SK-N-SH (cell line): Measurements from ENCODE around the gene ZFYVE27. TPM values are rescaled to one million over a fixed set of nuclear protein-coding genes. Genes with fewer than 3 reads are reported as not detected.

Experiments
- CTCF ChIA-PET: fragments of 300-600, 350-600 bp; formaldehyde crosslinking; extraction: SDS; loops from one replicate; lab custom pipeline; 2021; lab: Yijun Ruan, JAX
- POLR2A ChIA-PET: fragments of 350-600 bp; sonication (Branson Sonifier 250); formaldehyde crosslinking; extraction: SDS; loops from one replicate; lab custom pipeline; 2020; ENCODE audit warnings: antibody characterized with exemption, inconsistent platforms; lab: Yijun Ruan, JAX
- DNase-seq: peaks from one replicate; pipeline ENCODE4 v3.0.0; 2012
- H2AFZ ChIP-seq: fragments of 200-600 bp; sonication (generic); 2 replicates; pipeline ENCODE4 v1.8.1; 2016; ENCODE audit warnings: antibody characterized with exemption, mild to moderate bottlenecking, low read depth
- H3F3A ChIP-seq: fragments of 200-600 bp; sonication (generic); replicated peaks from 2 replicates; pipeline ENCODE3; 2016; ENCODE audit warnings: antibody characterized with exemption, mild to moderate bottlenecking; ENCODE audit not compliant: insufficient read depth
- H3K27ac ChIP-seq, 2 experiments: fragments of 200-500 bp in 1 of 2; fragments of 200-600 bp in 1 of 2; sonication (Bioruptor generic) in 1 of 2; sonication (generic), shearing (Covaris generic) in 1 of 2; 2 replicates each; pipeline versions ENCODE4 v1.5.1 to v1.6.1; 2014 to 2016; ENCODE audit warnings: low read depth in 2 of 2, inconsistent platforms in 1 of 2, low read length in 1 of 2, mild to moderate bottlenecking in 1 of 2, mixed read lengths in 1 of 2
- H3K27me3 ChIP-seq: fragments of 200-600 bp; sonication (generic), shearing (Covaris generic); 2 replicates; pipeline ENCODE4 v1.6.1; 2016; ENCODE audit warnings: mixed run types; ENCODE audit not compliant: insufficient read depth
- H3K36me3 ChIP-seq, 2 experiments: fragments of 200-500 bp in 1 of 2; fragments of 200-600 bp in 1 of 2; sonication (Bioruptor generic) in 1 of 2; sonication (generic) in 1 of 2; replicated peaks in 1 of 2; 2 replicates each; pipeline versions ENCODE3 to v1.5.1; 2014 to 2016; ENCODE audit warnings: low read length in 1 of 2, mild to moderate bottlenecking in 1 of 2; ENCODE audit not compliant: insufficient read depth in 2 of 2, control insufficient read depth in 1 of 2
- H3K4me1 ChIP-seq, 2 experiments: fragments of 200-500 bp in 1 of 2; fragments of 200-600 bp in 1 of 2; sonication (Bioruptor generic) in 1 of 2; sonication (generic), shearing (Covaris generic) in 1 of 2; 2 replicates each; pipeline versions ENCODE4 v1.5.1 to v1.6.1; 2014 to 2016; ENCODE audit warnings: low read depth in 1 of 2, low read length in 1 of 2, mixed run types in 1 of 2; ENCODE audit not compliant: insufficient read depth in 2 of 2, control insufficient read depth in 1 of 2
- H3K4me2 ChIP-seq: fragments of 200-600 bp; sonication (generic), shearing (Covaris generic); 2 replicates; pipeline ENCODE4 v1.6.1; 2017; ENCODE audit warnings: mixed run types
- H3K4me3 ChIP-seq, 2 experiments: fragments of 200-500 bp in 1 of 2; fragments of 200-600 bp in 1 of 2; sonication (Bioruptor generic) in 1 of 2; sonication (generic), shearing (Covaris generic) in 1 of 2; 2 replicates each; pipeline versions ENCODE4 v1.5.1 to v1.8.1; 2014 to 2016; ENCODE audit warnings: low read depth in 2 of 2, inconsistent platforms in 1 of 2, low read length in 1 of 2, mild to moderate bottlenecking in 1 of 2, mixed read lengths in 1 of 2, moderate library complexity in 1 of 2
- H3K79me2 ChIP-seq: fragments of 200-600 bp; sonication (generic); 2 replicates; pipeline ENCODE4 v1.8.1; 2017; ENCODE audit warnings: mild to moderate bottlenecking; ENCODE audit not compliant: insufficient read depth
- H3K9ac ChIP-seq: fragments of 200-600 bp; sonication (generic); 2 replicates; pipeline ENCODE4 v1.6.1; 2017; ENCODE audit warnings: mixed run types
- H3K9me2 ChIP-seq: fragments of 200-600 bp; sonication (generic); 2 replicates; pipeline ENCODE4 v1.6.1; 2017; ENCODE audit warnings: mixed run types
- H3K9me3 ChIP-seq: fragments of 200-600 bp; sonication (generic); 2 replicates; pipeline ENCODE4 v1.6.1; 2017; ENCODE audit warnings: mixed run types, mild to moderate bottlenecking, moderate library complexity
- H4K20me1 ChIP-seq: fragments of 200-600 bp; sonication (generic); 2 replicates; pipeline ENCODE4 v1.6.1; 2017; ENCODE audit warnings: mild to moderate bottlenecking, mixed run types; ENCODE audit not compliant: insufficient read depth
- CHD2 ChIP-seq: fragments of 150-350 bp; IDR thresholded peaks from 2 replicates; pipeline ENCODE4 v1.6.1; 2018; ENCODE audit warnings: low read length; ENCODE audit not compliant: partially characterized antibody
- CTCF ChIP-seq: fragments of 200-600 bp; sonication (generic); IDR thresholded peaks from 2 replicates; pipeline ENCODE4 v1.6.1; 2017; ENCODE audit warnings: antibody characterized with exemption, mild to moderate bottlenecking, moderate library complexity
- EP300 ChIP-seq, 2 experiments: IDR thresholded peaks; 2 replicates each; pipeline versions ENCODE4 v1.4.0 to v1.6.1; 2012; ENCODE audit warnings: borderline replicate concordance in 1 of 2, low read depth in 1 of 2, low read length in 1 of 2
- FOSL2 ChIP-seq: IDR thresholded peaks from 2 replicates; pipeline ENCODE4 v1.4.0; 2012; ENCODE audit warnings: low read depth, mild to moderate bottlenecking, moderate library complexity, borderline replicate concordance
- FOXJ3 ChIP-seq: sonication (generic); formaldehyde crosslinking; IDR thresholded peaks from 2 replicates; pipeline ENCODE4 v1.5.1; 2020; ENCODE audit warnings: mild to moderate bottlenecking, missing genetic modification reagents
- GATA2 ChIP-seq: sonication (generic); formaldehyde crosslinking; IDR thresholded peaks from 2 replicates; pipeline ENCODE4 v1.5.0; 2020; ENCODE audit warnings: mild to moderate bottlenecking, missing genetic modification reagents
- MAX ChIP-seq: IDR thresholded peaks from 2 replicates; pipeline ENCODE4 v1.4.0; 2012; ENCODE audit warnings: low read depth
- MEF2A ChIP-seq: IDR thresholded peaks from 2 replicates; pipeline ENCODE4 v1.4.0; 2012; ENCODE audit warnings: low read depth, borderline replicate concordance
- NRF1 ChIP-seq: IDR thresholded peaks from 2 replicates; pipeline ENCODE4 v1.6.1; 2012; ENCODE audit warnings: low read depth, mild to moderate bottlenecking, low read length
- PBX3 ChIP-seq: IDR thresholded peaks from 2 replicates; pipeline ENCODE4; 2012
- SIN3A ChIP-seq: IDR thresholded peaks from 2 replicates; pipeline ENCODE4 v1.6.1; 2012; ENCODE audit warnings: low read depth, mild to moderate bottlenecking, low read length, moderate library complexity, borderline replicate concordance
- TEAD4 ChIP-seq: IDR thresholded peaks from 2 replicates; pipeline ENCODE4 v1.4.0; 2012; ENCODE audit warnings: mild to moderate bottlenecking, borderline replicate concordance; ENCODE audit not compliant: insufficient read depth
- ZBTB33 ChIP-seq: IDR thresholded peaks from 2 replicates; pipeline ENCODE4 v1.4.0; 2012; ENCODE audit warnings: low read depth, borderline replicate concordance
- WGBS: methylation state at CpG from one replicate; pipeline ENCODE4 v1.1.6; 2017; ENCODE audit warnings: low lambda C conversion rate; 5-methylcytosine and 5-hydroxymethylcytosine counted together
- polyA plus RNA-seq, 3 experiments: library from polyadenylated mRNA; depleted of rRNA; stranded (reverse); fragments of >200 nt; gene quantifications; 2 replicates each; pipeline ENCODE4 v1.2.3, GENCODE V29; 2012

The ZFYVE27 gene
- polyA plus RNA-seq, 1 of the 3 experiments (the other 2 are of a cell fraction) = 30.5 TPM

GRCh38 chr10:97788552-97789442 lies 51.9 kb downstream of the ZFYVE27 start (continued):
- no peak for TF ChIP-seq ZBTB33
- peak in 1 of 2 experiments; percentile 82; a peak in 2 of 4 replicates for TF ChIP-seq EP300 (IDR thresholded peaks at IDR 0.05; ENCODE audit: borderline replicate concordance in 1 of 2, low read depth in 1 of 2, low read length in 1 of 2)
- no peak for TF ChIP-seq SIN3A
- TF ChIP-seq MEF2A = no peak
- no peak for TF ChIP-seq MAX
- TF ChIP-seq NRF1 = no peak
- TF ChIP-seq GATA2 (CRISPR knock-in tag) = peak; percentile 99
- TF ChIP-seq FOSL2 = no peak
- TF ChIP-seq CTCF = no peak
- peak; percentile 75; the same call in 1 of the 2 replicates for TF ChIP-seq FOXJ3
- TF ChIP-seq, all 33 proteins: peak for 6

- Histone ChIP-seq H3K79me2 (no peaks in the 10 kb centered on the region), H4K20me1 (no peaks in the 10 kb centered on the region), H3F3A (no peaks in the 10 kb centered on the region)
- TF ChIP-seq TEAD4 = no peak
- no peak for TF ChIP-seq PBX3
- TF ChIP-seq CHD2 = no peak
- TF ChIP-seq, all 33 proteins: peak for 0
- ChIA-PET CTCF (interaction anchor here (1.2 to 14.3 kb wide), 6 partner anchors 10 to 81 kb away, joined by 5 to 277 read pairs (median 46); no protein-coding TSS in a partner anchor), POLR2A (no interaction called here)
- no peak overlapping the region for H3K4me3 ChIP-seq
- H3K4me1 ChIP-seq = peaks cover 0 to 29% of the 10 kb centered on the region in 2 experiments; a peak in 1 of 4 replicates
- H2AFZ ChIP-seq = no peak overlapping the region
- 44% methylated on average over 5 of the region's 6 CpGs for WGBS
- no peaks in the 10 kb centered on the region for H3K9me3 ChIP-seq
- no peak overlapping the region for H3K27ac ChIP-seq
- no peak for DNase-seq
- no peak overlapping the region for H3K9ac ChIP-seq
- H3K36me3 ChIP-seq = no peaks in the 10 kb centered on the region
- no peaks in the 10 kb centered on the region for H3K27me3 ChIP-seq
- H3K4me2 ChIP-seq = no peak overlapping the region
- H3K9me2 ChIP-seq = no peaks in the 10 kb centered on the region
These were observed 53.0 kb downstream of the ZFYVE27 start for GRCh38 chr10:97789770-97790397.
